ENCODE measurements around the gene KIRREL1.

Gene KIRREL1

GRCh38 chr1:157993147-157993917 is at the start of gene KIRREL1:
TSS of gene KIRREL1 (plus strand) at chr1:157993645. CDS start at chr1:157993677, 32 bp downstream.
- DNase-seq = peak; percentile 78

- no peak for DNase-seq
These were observed 48.7 kb upstream of the KIRREL1 start for GRCh38 chr1:157944663-157945280.

DNA sequence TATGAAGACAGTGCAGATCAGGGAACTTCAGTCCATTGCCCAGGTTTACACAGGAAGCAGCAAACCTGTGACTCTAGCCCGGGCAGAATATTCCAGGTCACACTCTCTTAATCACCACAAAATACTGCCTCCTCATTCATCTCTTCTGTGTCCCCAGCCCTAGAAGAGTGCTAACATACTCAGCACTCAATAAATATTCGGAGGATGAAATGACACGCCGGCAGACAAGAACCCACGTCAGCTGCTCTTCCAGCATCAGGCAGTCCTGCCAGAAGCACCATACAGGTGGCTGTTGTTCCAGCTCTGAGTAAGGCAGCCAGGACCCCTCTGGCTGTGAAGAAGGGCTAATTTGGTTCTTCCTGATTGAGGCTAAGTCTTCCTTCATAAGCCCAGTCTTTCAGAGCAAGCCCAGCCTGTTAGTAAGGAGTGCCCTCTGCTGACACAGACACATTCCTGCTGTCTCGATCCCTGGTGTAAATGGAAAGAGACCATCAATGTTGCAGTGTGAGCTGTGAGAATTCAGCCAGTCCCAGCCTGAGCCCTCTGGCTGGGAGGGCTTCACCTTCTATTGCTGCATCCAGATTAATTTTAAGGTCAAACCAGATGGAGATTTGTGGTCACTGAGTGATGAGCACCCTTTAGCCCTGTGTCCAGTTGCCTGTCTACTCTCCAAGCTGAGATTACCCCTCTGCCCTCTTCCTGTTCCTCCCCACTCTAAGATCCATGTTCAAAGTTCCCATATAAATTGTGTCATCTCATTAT is 45.0 kb upstream of the KIRREL1 start:
- peak; percentile 77 for DNase-seq

DNA sequence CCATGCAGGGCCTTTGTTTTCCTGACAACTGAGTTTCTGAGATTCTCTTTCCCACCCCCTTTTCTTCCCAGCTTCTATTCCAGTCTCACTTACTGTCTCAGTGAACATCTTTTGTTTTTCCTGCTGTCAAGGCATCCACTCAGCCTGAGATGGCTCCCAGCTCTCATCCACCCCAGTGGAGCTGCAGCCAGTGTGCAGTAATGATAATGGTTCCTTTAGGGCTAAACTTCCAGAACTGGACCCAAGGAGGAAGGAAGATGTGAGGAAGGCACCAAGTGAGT is 44.4 kb upstream of the KIRREL1 start:
- no peak for DNase-seq

GRCh38 chr1:157951230-157951629 is 42.2 kb upstream of the KIRREL1 start:
- DNase-seq = no peak

DNA sequence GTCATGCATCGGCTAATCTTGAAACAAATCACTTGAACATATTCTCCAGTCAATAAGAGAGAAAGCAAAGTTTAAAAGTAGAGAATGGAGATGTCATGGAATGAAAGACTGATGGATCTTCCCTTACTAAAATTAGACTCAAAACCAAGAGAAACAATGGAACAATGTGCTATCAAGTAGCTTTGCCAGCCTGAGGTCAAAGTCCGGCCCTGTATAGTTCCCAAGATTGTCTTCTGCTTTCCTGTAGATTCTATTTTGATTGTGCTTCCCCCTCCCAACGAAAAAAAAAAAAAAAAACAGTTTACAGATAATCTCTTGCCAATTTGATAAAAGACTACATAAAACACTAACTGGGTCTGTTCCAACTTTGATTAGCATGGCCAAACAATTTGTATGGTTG is 40.8 kb upstream of the KIRREL1 start:
- no peak for DNase-seq

DNA sequence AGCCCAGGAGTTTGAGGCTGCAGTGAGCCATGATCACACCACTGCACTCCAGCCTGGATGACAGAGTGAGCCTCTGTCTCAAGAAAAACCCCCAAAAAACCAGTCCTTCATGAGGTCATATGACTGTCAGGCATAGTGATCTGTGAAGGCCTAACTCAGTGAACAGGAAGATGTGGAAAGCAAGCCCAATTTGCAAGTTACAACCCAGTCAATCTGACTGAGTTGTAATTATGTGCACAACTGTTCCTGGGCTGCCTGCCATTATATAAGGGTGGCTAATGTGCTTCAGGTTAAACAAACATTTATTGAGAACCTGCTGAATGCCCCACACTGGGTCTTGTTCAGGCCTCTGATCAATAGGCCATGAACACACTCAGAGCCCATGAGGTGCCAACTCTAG is 38.2 kb upstream of the KIRREL1 start:
- no peak for DNase-seq

DNA sequence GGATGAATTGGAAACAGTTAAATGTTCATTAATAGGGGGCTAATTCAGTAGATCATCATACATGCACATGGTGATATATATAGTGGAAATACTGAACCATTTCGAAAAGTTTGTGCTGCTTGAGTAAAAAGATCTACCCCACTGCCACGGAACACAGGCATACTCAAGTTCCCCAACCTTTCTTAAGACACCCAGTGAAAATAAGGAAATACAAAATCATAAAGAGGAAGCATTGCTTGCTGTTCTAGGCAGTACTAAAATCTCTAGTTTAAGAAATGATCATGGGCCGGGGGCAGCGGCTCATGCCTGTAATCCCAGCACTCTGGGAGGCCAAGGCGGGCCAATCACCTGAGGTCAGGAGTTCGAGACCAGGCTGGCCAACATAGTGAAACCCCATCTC is 37.6 kb upstream of the KIRREL1 start:
- DNase-seq = no peak

DNA sequence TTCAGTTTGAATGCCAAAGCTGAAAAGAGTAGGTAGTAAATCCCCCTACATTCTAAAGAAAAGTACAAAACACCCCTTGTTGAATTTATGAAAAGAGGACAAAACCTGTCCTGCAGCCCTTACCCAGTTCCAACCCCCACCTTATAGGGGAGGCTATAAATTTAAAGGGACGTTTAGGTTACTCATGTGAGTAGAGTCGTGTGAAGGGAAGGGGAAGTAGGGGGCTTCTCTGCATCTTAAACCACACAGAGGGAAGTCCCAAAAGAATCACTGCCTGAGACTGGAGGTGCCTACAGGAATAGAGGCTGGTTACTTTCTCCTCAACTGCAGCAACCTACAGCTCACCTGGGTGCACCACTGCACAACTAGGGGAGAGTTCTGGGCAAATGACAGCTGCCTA is 36.7 kb upstream of the KIRREL1 start:
- DNase-seq = no peak

DNA sequence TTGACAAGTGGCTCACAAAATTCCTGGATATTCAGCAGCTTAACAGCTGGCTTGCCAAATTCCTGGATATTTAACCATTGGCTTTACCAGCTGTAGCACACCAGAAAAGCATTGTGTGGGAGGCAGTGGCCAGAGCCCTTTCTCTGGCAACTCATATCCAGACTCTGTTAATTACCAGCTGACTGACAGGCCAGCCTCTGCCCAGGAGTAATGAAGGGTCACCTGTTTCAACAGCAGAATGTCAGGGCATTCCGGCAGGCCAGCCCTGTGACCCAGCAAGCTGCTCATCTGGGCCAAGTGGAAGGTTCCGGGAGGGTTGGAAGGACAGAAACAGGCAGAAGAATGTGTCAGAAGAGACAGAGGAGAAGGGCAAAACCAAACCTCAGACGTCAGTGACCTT is 35.2 kb upstream of the KIRREL1 start:
- no peak for DNase-seq

DNA sequence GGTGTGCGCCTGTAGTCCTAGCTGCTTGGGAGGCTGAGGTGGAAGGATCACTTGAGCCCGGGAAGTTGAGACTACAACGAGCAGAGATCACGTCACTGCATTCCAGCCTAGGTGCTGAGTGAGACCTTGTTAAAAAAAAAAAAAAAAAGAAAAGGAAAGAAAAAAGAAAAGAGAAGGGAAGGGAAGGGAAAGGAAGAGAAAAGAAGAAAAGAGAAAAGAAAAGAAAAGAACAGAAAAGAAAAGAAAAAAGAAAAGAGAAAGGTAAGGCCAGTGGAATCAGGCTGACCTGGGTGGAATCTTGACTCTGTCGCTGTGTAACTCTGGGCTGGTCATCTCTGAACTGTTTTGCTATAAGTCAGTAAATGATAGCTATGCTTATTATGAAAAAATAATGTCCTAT is 33.7 kb upstream of the KIRREL1 start:
- no peak for DNase-seq

DNA sequence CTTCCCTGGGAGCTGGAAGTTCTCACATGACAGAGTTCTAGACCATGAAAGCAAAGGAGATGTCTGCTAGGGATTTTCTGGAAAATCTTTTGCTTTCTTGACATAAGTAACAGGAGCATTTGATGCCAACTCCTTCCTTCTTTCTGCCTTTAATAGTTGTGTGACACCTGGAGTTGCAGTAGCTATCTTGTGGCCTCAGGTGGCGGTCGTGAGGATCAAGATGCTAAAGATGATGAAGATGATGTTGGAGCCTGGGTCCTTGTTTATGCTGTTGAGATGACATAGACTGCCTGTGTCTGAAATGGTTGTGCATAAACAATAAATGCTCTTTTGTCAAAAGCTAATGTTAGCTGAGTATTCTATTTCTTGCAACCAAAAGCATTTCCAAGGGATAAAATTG is 32.7 kb upstream of the KIRREL1 start:
- DNase-seq = no peak

GRCh38 chr1:157961805-157962762 is 31.4 kb upstream of the KIRREL1 start:
- peak; percentile 28 for DNase-seq

DNA sequence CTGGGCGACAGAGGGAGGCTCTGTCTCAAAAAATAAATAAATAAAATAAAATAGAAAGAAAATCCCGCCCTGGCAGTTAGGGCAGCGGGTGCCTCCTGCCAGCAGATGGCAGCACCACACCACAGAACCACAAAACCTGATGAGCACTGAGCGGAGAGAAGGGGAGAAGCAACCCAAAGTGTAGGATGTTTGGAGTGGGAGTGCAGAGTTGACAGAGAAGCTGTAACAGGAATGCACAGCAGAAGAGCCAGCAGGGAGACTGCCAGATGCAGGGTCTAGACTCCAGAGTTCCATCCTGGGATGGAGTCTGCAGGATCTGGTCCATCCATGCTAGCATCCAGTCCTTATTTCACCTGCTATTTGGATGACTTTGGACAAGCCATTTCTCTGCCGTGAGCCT is 29.7 kb upstream of the KIRREL1 start:
- peak; percentile 80 for DNase-seq

GRCh38 chr1:157965584-157965983 is 27.9 kb upstream of the KIRREL1 start:
- DNase-seq = no peak

DNA sequence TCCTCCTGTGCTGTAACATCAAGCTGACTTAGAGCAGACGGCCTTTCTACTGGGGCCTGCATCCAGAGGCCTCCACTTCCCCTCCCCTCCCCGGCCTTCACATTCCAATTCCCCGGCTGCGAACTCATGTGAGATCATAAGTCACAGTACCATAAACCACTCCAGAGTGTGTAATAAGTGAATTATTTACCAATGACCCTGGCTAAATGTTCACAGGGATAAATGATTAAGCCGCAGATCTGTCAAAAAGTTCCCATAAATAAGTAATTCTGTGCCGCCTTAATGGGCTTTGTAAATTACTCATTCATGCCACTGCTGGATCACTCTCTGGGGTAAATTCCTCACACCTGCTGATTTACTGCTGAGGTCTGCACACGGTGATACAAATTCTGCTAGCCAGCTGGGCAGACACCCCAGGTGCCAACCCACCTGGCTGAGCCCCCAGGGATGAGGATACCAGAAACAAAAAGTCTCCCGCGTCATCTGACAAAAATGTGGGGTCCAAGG is 27.4 kb upstream of the KIRREL1 start:
- DNase-seq = peak; percentile 24

GRCh38 chr1:157967205-157967604 is 26.2 kb upstream of the KIRREL1 start:
- DNase-seq = no peak

GRCh38 chr1:157968508-157968907 is 24.9 kb upstream of the KIRREL1 start:
- peak; percentile 91 for DNase-seq

GRCh38 chr1:157968946-157969345 is 24.5 kb upstream of the KIRREL1 start:
- no peak for DNase-seq

GRCh38 chr1:157969697-157970485 is 23.6 kb upstream of the KIRREL1 start:
- DNase-seq = peak; percentile 81

- no peak for DNase-seq
These were observed 21.7 kb upstream of the KIRREL1 start for GRCh38 chr1:157971769-157972168.

Measured in DMS53 (cell line).